Neural cell (in vitro differentiated cells): ENCODE results near the gene CCDC30. TPM values are rescaled to one million over a fixed set of nuclear protein-coding genes. Genes with fewer than 3 reads are reported as not detected.

Experiments
- H2AFZ ChIP-seq: fragments of 200-600, 300-800 bp; sonication (generic), shearing (Covaris generic); 2 replicates; pipeline ENCODE4 v1.6.0; 2014; ENCODE audit warnings: low read depth, mild to moderate bottlenecking, antibody characterized with exemption, low read length, moderate library complexity
- H3F3A ChIP-seq: fragments of 200-600 bp; shearing (Covaris generic); 2 replicates; pipeline ENCODE4 v1.6.1; 2016; ENCODE audit warnings: mild to moderate bottlenecking, moderate library complexity, mixed read lengths, antibody characterized with exemption, low read length; ENCODE audit not compliant: insufficient read depth, poor library complexity, severe bottlenecking
- H3K27ac ChIP-seq: fragments of 200-600, 300-800 bp; sonication (generic), shearing (Covaris generic); 2 replicates; pipeline ENCODE4 v1.5.1; 2014; ENCODE audit warnings: mild to moderate bottlenecking, low read length, moderate library complexity
- H3K27me3 ChIP-seq: fragments of 300-800, 200-600 bp; sonication (generic), shearing (Covaris generic); 2 replicates; pipeline ENCODE4 v1.6.0; 2014; ENCODE audit warnings: mild to moderate bottlenecking, low read depth, low read length, moderate library complexity; ENCODE audit not compliant: insufficient read depth
- H3K36me3 ChIP-seq: fragments of 300-800, 200-600 bp; sonication (generic), shearing (Covaris generic); 2 replicates; pipeline ENCODE4 v1.5.1; 2014; ENCODE audit warnings: mild to moderate bottlenecking, antibody characterized with exemption, low read length, moderate library complexity; ENCODE audit not compliant: insufficient read depth
- H3K4me2 ChIP-seq: fragments of 300-800, 200-600 bp; sonication (generic), shearing (Covaris generic); 2 replicates; pipeline ENCODE4 v1.6.0; 2014; ENCODE audit warnings: mild to moderate bottlenecking, low read length
- H3K4me3 ChIP-seq: fragments of 300-800, 200-600 bp; sonication (generic), shearing (Covaris generic); 2 replicates; pipeline ENCODE4 v1.5.1; 2014; ENCODE audit warnings: mild to moderate bottlenecking, low read length, moderate library complexity
- H3K79me2 ChIP-seq: fragments of 200-600 bp; shearing (Covaris generic); replicated peaks from 2 replicates; pipeline ENCODE4 v1.6.0; 2014; ENCODE audit warnings: mild to moderate bottlenecking, low read length, moderate library complexity; ENCODE audit not compliant: insufficient read depth
- H3K9ac ChIP-seq: fragments of 300-800, 200-600 bp; sonication (generic), shearing (Covaris generic); 2 replicates; pipeline ENCODE4 v1.6.1; 2016; ENCODE audit warnings: mild to moderate bottlenecking, low read length, mixed read lengths
- H3K9me2 ChIP-seq: fragments of 200-600 bp; shearing (Covaris generic); 2 replicates; pipeline ENCODE4 v1.6.1; 2016; ENCODE audit warnings: mild to moderate bottlenecking, low read length, mixed read lengths; ENCODE audit not compliant: insufficient read depth
- H3K9me3 ChIP-seq: fragments of 200-600, 300-800 bp; sonication (generic), shearing (Covaris generic); 2 replicates; pipeline ENCODE4 v1.6.1; 2016; ENCODE audit warnings: mild to moderate bottlenecking, mixed run types, low read length, moderate library complexity, mixed read lengths
- H4K20me1 ChIP-seq: fragments of 200-600 bp; shearing (Covaris generic); 2 replicates; pipeline ENCODE4 v1.6.1; 2016; ENCODE audit warnings: mild to moderate bottlenecking, mixed run types; ENCODE audit not compliant: insufficient read depth
- CTCF ChIP-seq: fragments of 450-650 bp; IDR thresholded peaks from 2 replicates; pipeline ENCODE4 v1.5.1; 2014; ENCODE audit warnings: antibody characterized with exemption, mild to moderate bottlenecking, moderate library complexity; ENCODE audit not compliant: poor library complexity, severe bottlenecking
- EP300 ChIP-seq: fragments of 450-650 bp; conservative IDR thresholded peaks from 2 replicates; pipeline ENCODE4 v1.6.1; 2014; ENCODE audit warnings: antibody characterized with exemption, mild to moderate bottlenecking, moderate library complexity; ENCODE audit not compliant: poor library complexity, severe bottlenecking
- EZH2 ChIP-seq: fragments of 200-600, 300-800 bp; shearing (Covaris generic), sonication (generic); IDR thresholded peaks from 2 replicates; pipeline ENCODE4 v1.6.1; 2014; ENCODE audit warnings: antibody characterized with exemption, low read length, borderline replicate concordance, mild to moderate bottlenecking; ENCODE audit not compliant: insufficient read depth, poor library complexity, severe bottlenecking
- MXI1 ChIP-seq: fragments of 450-650 bp; conservative IDR thresholded peaks from 2 replicates; pipeline ENCODE4 v1.6.1; 2014; ENCODE audit warnings: antibody characterized with exemption, mild to moderate bottlenecking; ENCODE audit not compliant: poor library complexity, severe bottlenecking
- POLR2AphosphoS5 ChIP-seq: IDR thresholded peaks from 2 replicates; pipeline ENCODE4 v1.6.1; 2012
- RAD21 ChIP-seq: fragments of 450-650 bp; conservative IDR thresholded peaks from 2 replicates; pipeline ENCODE4 v1.6.1; 2014; ENCODE audit warnings: antibody characterized with exemption, mild to moderate bottlenecking, moderate library complexity
- SMC3 ChIP-seq: fragments of 450-650 bp; conservative IDR thresholded peaks from 2 replicates; pipeline ENCODE4 v1.6.1; 2014; ENCODE audit warnings: antibody characterized with exemption, mild to moderate bottlenecking, moderate library complexity; ENCODE audit not compliant: poor library complexity
- TAF1 ChIP-seq: IDR thresholded peaks from 2 replicates; pipeline ENCODE4 v1.6.1; 2012; ENCODE audit warnings: low read depth
- polyA plus RNA-seq: library from polyadenylated mRNA; depleted of rRNA; stranded (reverse); fragments of >200 nt; gene quantifications from 2 replicates; pipeline ENCODE4 v1.2.3, GENCODE V29; 2014
- TF ChIP-seq, protein P1 (sequence below): IDR thresholded peaks from 2 replicates; pipeline ENCODE4 v1.6.1; 2012; ENCODE audit warnings: borderline replicate concordance

Gene CCDC30
- polyA plus RNA-seq, 1 donor from 2014 or later = 13.2 TPM

DNA sequence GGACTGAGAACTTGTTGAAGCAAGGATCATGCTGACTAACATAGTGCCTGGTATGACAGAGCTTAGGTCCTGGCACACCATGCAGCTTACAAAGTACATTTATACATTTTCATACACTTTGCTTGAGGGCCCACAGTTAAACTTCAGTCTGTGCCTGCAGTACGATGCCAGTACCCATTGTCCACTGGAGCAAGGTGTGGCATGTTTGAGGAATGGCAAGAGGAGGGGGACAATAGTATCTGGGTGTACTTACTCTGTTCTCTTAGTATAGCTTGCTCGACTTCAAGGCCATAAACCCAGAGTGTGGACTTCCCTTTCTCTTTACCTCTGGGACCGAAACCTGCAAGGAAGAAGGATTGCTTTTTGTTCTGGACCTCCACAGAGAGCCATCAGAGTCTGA is 212.4 kb downstream of the CCDC30 start:
- H3K27ac ChIP-seq = no peak overlapping the region

GRCh38 chr1:42676534-42677087 is 213.5 kb downstream of the CCDC30 start:
- Histone ChIP-seq H3K9me2 (no peaks in the 10 kb centered on the region), H3F3A (peaks cover 5% of the 10 kb centered on the region)

More for the DNA sequence above, 212.4 kb downstream of the CCDC30 start:
- no peak overlapping the region for H3K4me3 ChIP-seq
- no peak for TF ChIP-seq RAD21
- no peak for TF ChIP-seq EZH2
- no peak for TF ChIP-seq CTCF
- TF ChIP-seq MXI1 = no peak
- TF ChIP-seq SMC3 = no peak
- TF ChIP-seq POLR2AphosphoS5 = no peak
- no peak for TF ChIP-seq TAF1
- TF ChIP-seq EP300 = no peak
- TF ChIP-seq, protein P1, sequence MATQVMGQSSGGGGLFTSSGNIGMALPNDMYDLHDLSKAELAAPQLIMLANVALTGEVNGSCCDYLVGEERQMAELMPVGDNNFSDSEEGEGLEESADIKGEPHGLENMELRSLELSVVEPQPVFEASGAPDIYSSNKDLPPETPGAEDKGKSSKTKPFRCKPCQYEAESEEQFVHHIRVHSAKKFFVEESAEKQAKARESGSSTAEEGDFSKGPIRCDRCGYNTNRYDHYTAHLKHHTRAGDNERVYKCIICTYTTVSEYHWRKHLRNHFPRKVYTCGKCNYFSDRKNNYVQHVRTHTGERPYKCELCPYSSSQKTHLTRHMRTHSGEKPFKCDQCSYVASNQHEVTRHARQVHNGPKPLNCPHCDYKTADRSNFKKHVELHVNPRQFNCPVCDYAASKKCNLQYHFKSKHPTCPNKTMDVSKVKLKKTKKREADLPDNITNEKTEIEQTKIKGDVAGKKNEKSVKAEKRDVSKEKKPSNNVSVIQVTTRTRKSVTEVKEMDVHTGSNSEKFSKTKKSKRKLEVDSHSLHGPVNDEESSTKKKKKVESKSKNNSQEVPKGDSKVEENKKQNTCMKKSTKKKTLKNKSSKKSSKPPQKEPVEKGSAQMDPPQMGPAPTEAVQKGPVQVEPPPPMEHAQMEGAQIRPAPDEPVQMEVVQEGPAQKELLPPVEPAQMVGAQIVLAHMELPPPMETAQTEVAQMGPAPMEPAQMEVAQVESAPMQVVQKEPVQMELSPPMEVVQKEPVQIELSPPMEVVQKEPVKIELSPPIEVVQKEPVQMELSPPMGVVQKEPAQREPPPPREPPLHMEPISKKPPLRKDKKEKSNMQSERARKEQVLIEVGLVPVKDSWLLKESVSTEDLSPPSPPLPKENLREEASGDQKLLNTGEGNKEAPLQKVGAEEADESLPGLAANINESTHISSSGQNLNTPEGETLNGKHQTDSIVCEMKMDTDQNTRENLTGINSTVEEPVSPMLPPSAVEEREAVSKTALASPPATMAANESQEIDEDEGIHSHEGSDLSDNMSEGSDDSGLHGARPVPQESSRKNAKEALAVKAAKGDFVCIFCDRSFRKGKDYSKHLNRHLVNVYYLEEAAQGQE = no peak
- no peaks in the 10 kb centered on the region for H3K27me3 ChIP-seq
- no peak overlapping the region for H3K9ac ChIP-seq
- no peak overlapping the region for H2AFZ ChIP-seq
- H3K9me3 ChIP-seq = no peaks in the 10 kb centered on the region
- no peaks in the 10 kb centered on the region for H3K36me3 ChIP-seq
- no peaks in the 10 kb centered on the region for H3K9me2 ChIP-seq
- H3F3A ChIP-seq = no peaks in the 10 kb centered on the region
- H3K4me2 ChIP-seq = no peak overlapping the region
- H3K79me2 ChIP-seq = peaks cover 1% of the 10 kb centered on the region
- no peaks in the 10 kb centered on the region for H4K20me1 ChIP-seq

More at GRCh38 chr1:42676534-42677087, 213.5 kb downstream of the CCDC30 start:
- Histone ChIP-seq H3K9ac (no peak overlapping the region), H2AFZ (no peak overlapping the region), H3K27me3 (no peaks in the 10 kb centered on the region), H3K4me3 (no peak overlapping the region), H3K36me3 (no peaks in the 10 kb centered on the region), H3K4me2 (no peak overlapping the region), H3K27ac (no peak overlapping the region), H3K79me2 (peaks cover 5% of the 10 kb centered on the region), H3K9me3 (no peaks in the 10 kb centered on the region), H4K20me1 (no peaks in the 10 kb centered on the region)
- TF ChIP-seq CTCF = no peak
- no peak for TF ChIP-seq MXI1
- TF ChIP-seq, protein P1 = no peak
- no peak for TF ChIP-seq RAD21
- TF ChIP-seq EP300 = no peak
- TF ChIP-seq SMC3 = no peak
- TF ChIP-seq POLR2AphosphoS5 = no peak
- TF ChIP-seq EZH2 = no peak
- TF ChIP-seq TAF1 = no peak
